K562 (cell line): ENCODE data around the gene GPHA2. TPM values are rescaled to one million over a fixed set of nuclear protein-coding genes. Genes with fewer than 3 reads are reported as not detected.

Experiments used
- CCAR2 ChIP-seq: fragments of 200-400 bp; formaldehyde crosslinking; IDR thresholded peaks from 2 replicates; pipeline ENCODE4 v1.6.1; 2017; ENCODE audit warnings: mild to moderate bottlenecking, low read depth, low read length
- CHD1 ChIP-seq: fragments of 200-600 bp; sonication (generic); IDR thresholded peaks from one replicate; pipeline ENCODE4 v1.6.1; 2012; ENCODE audit warnings: mild to moderate bottlenecking, moderate library complexity, low read length, inconsistent platforms
- ETV5 ChIP-seq: sonication (generic); formaldehyde crosslinking; IDR thresholded peaks from 2 replicates; pipeline ENCODE4 v1.4.0; 2020; ENCODE audit warnings: low read depth, mild to moderate bottlenecking, missing genetic modification reagents
- MIER1 ChIP-seq: fragments of 450-650 bp; IDR thresholded peaks from 2 replicates; pipeline ENCODE4 v1.6.1; 2016; ENCODE audit warnings: antibody characterized with exemption, mild to moderate bottlenecking, low read depth
- NR2C1 ChIP-seq, 2 experiments: fragments of 450-650 bp; IDR thresholded peaks; 2 replicates each; pipeline ENCODE4 v1.6.1; 2017; ENCODE audit warnings: mild to moderate bottlenecking in 2 of 2, antibody characterized with exemption in 1 of 2, inconsistent platforms in 1 of 2, missing compliant biosample characterization in 1 of 2, missing genetic modification characterization in 1 of 2
- PRDM10 ChIP-seq: fragments of 450-650 bp; IDR thresholded peaks from 2 replicates; pipeline ENCODE4 v1.6.1; 2018; ENCODE audit not compliant: partially characterized antibody
- PURB ChIP-seq: sonication (generic); formaldehyde crosslinking; IDR thresholded peaks from 2 replicates; pipeline ENCODE4 v1.9.0; 2021; ENCODE audit warnings: low read depth, mild to moderate bottlenecking, missing genetic modification reagents
- RNF219 ChIP-seq: fragments of 250-450 bp; sonication (Bioruptor Pico); IDR thresholded peaks from 2 replicates; pipeline ENCODE4 v1.5.0; 2022; ENCODE audit warnings: mild to moderate bottlenecking
- TCF7 ChIP-seq: sonication (generic); IDR thresholded peaks from 2 replicates; pipeline ENCODE4 v1.6.1; 2016; ENCODE audit warnings: antibody characterized with exemption, borderline replicate concordance
- THRB ChIP-seq: fragments of 450-650 bp; formaldehyde crosslinking; conservative IDR thresholded peaks from 2 replicates; pipeline ENCODE4 v1.4.0; 2022; ENCODE audit warnings: mild to moderate bottlenecking, missing genetic modification characterization
- USF2 ChIP-seq: sonication (generic); formaldehyde crosslinking; IDR thresholded peaks from 2 replicates; pipeline ENCODE4 v1.5.0; 2020; ENCODE audit warnings: missing genetic modification reagents
- YY1 ChIP-seq, 3 experiments: IDR thresholded peaks; 2 replicates each; pipeline ENCODE4 v1.6.1; 2011; ENCODE audit warnings: low read length in 2 of 3, mild to moderate bottlenecking in 2 of 3, moderate library complexity in 2 of 3, borderline replicate concordance in 1 of 3, control low read depth in 1 of 3, low read depth in 1 of 3; ENCODE audit not compliant: insufficient read depth in 3 of 3, insufficient replicate concordance in 2 of 3, control insufficient read depth in 1 of 3, insufficient read length in 1 of 3; ENCODE audit errors: extremely low read depth in 1 of 3
- ZBTB9 ChIP-seq: fragments of 450-650 bp; formaldehyde crosslinking; IDR thresholded peaks from 2 replicates; pipeline ENCODE4 v1.4.0; 2020; ENCODE audit warnings: mild to moderate bottlenecking, moderate library complexity
- ZNF133 ChIP-seq: fragments of 250-450 bp; sonication (Bioruptor Pico); IDR thresholded peaks from 2 replicates; pipeline ENCODE4 v1.4.0; 2020; ENCODE audit warnings: mild to moderate bottlenecking
- ZNF175 ChIP-seq: fragments of 200-800 bp; sonication (Bioruptor generic); IDR thresholded peaks from 2 replicates; pipeline ENCODE4 v1.6.1; 2016; ENCODE audit warnings: low read depth, mild to moderate bottlenecking, missing genetic modification characterization, missing compliant biosample characterization
- polyA plus RNA-seq, 8 experiments: library from polyadenylated mRNA; depleted of rRNA in 4 of 8; stranded (reverse) in 5 of 8; unstranded in 3 of 8; fragments of >200 nt; fragmentation: Nextera tagmentation in 2 of 8; fragmentation: Illumina TruSeq in 1 of 8; extraction: Ambion mirVana in 2 of 8; extraction: Trizol in 1 of 8; gene quantifications; 2 replicates each; pipeline versions ENCODE4 v1.2.1 to v1.2.3, GENCODE V29; 2011 to 2014; ENCODE audit warnings: inconsistent platforms in 1 of 8, missing spikeins in 1 of 8
- total RNA-seq, 7 experiments: library from RNA; depleted of rRNA in 6 of 7; stranded (reverse); fragments of >200 nt in 6 of 7; fragmentation: Illumina TruSeq in 2 of 7; extraction: Trizol in 2 of 7; gene quantifications; 2 replicates each; pipeline versions ENCODE4 v1.2.1 to v1.2.3, GENCODE V29; 2011 to 2021; ENCODE audit warnings: low replicate concordance in 1 of 7

The GPHA2 gene
- total and polyA plus RNA-seq, 9 of the 15 experiments (the other 6 are each of a cell fraction or from before 2014, with no cell fraction given): 0.17 to 0.22 TPM; not detected in 7

GRCh38 chr11:64885367-64886286 is 50.1 kb downstream of the GPHA2 start (continued):
- TF ChIP-seq THRB (CRISPR knock-in tag) (no peak), YY1 (IDR thresholded peaks at IDR 0.05; ENCODE audit: borderline replicate concordance in 1 of 3, control insufficient read depth in 1 of 3, extremely low read depth in 1 of 3, insufficient read depth in 3 of 3, insufficient read length in 1 of 3, insufficient replicate concordance in 2 of 3, low read depth in 1 of 3, low read length in 2 of 3) (peak in 2 of 3 experiments; percentile 18 to 56), ETV5 (CRISPR knock-in tag) (peak; percentile 34; the same call in 1 of the 2 replicates), PURB (no peak), TCF7 (no peak), PRDM10 (no peak), RNF219 (CRISPR knock-in tag) (no peak), ZBTB9 (CRISPR knock-in tag) (0 out of 2 replicates have a peak, but pooled peaks have one; percentile 17), MIER1 (no peak), NR2C1 (IDR thresholded peaks at IDR 0.05) (peak; percentile 12; the same call in 1 of the 2 replicates), NR2C1 (tag; IDR thresholded peaks at IDR 0.05) (peak; percentile 35; the same call in 1 of the 2 replicates), ZNF175 (CRISPR knock-in tag) (peak; percentile 76), ZNF133 (CRISPR knock-in tag) (no peak), CHD1 (no peak), CCAR2 (no peak), USF2 (CRISPR knock-in tag) (no peak)
